HEK293 (cell line): ENCODE data around the gene ETV6.

Source experiments
- BCL11A ChIP-seq: fragments of 450-650 bp; formaldehyde crosslinking; IDR thresholded peaks from 2 replicates; pipeline ENCODE4 v1.5.1; 2016; ENCODE audit warnings: low read depth, missing biosample characterization, missing genetic modification characterization
- EGR2 ChIP-seq: fragments of 450-650 bp; formaldehyde crosslinking; IDR thresholded peaks from 2 replicates; pipeline ENCODE4 v1.5.1; 2016; ENCODE audit warnings: low read depth, missing biosample characterization, missing genetic modification characterization
- FEZF1 ChIP-seq: fragments of 450-650 bp; formaldehyde crosslinking; IDR thresholded peaks from 2 replicates; pipeline ENCODE4 v1.5.1; 2016; ENCODE audit warnings: missing biosample characterization, missing genetic modification characterization
- IKZF3 ChIP-seq: fragments of 450-650 bp; IDR thresholded peaks from 2 replicates; pipeline ENCODE4 v1.5.0; 2018; ENCODE audit warnings: missing biosample characterization, mild to moderate bottlenecking, missing genetic modification characterization, moderate library complexity
- KLF1 ChIP-seq: fragments of 450-650 bp; formaldehyde crosslinking; IDR thresholded peaks from 2 replicates; pipeline ENCODE4 v1.5.1; 2016; ENCODE audit warnings: missing biosample characterization, missing genetic modification characterization
- PRDM6 ChIP-seq: fragments of 450-650 bp; formaldehyde crosslinking; IDR thresholded peaks from 2 replicates; pipeline ENCODE4 v1.5.1; 2017; ENCODE audit warnings: missing biosample characterization, missing genetic modification characterization
- TCF7L2 ChIP-seq: IDR thresholded peaks from 2 replicates; pipeline ENCODE4 v1.6.1; 2011; ENCODE audit warnings: low read depth, mild to moderate bottlenecking, inconsistent platforms, low read length, moderate library complexity, borderline replicate concordance
- TRIM28 ChIP-seq: IDR thresholded peaks from 2 replicates; pipeline ENCODE4 v1.6.1; 2011; ENCODE audit warnings: low read length, control low read depth, borderline replicate concordance
- WT1 ChIP-seq: fragments of 450-650 bp; formaldehyde crosslinking; IDR thresholded peaks from 2 replicates; pipeline ENCODE4 v1.5.1; 2016; ENCODE audit warnings: missing biosample characterization, missing genetic modification characterization
- ZBTB17 ChIP-seq: fragments of 450-650 bp; formaldehyde crosslinking; IDR thresholded peaks from 2 replicates; pipeline ENCODE4 v1.5.1; 2016; ENCODE audit warnings: missing biosample characterization, missing genetic modification characterization
- ZBTB6 ChIP-seq: fragments of 450-650 bp; formaldehyde crosslinking; IDR thresholded peaks from 2 replicates; pipeline ENCODE4 v1.5.1; 2017; ENCODE audit warnings: missing biosample characterization, missing genetic modification characterization
- ZBTB8A ChIP-seq: fragments of 450-650 bp; formaldehyde crosslinking; IDR thresholded peaks from 2 replicates; pipeline ENCODE4 v1.5.1; 2016; ENCODE audit warnings: missing biosample characterization, missing genetic modification characterization
- ZEB2 ChIP-seq: fragments of 450-650 bp; formaldehyde crosslinking; IDR thresholded peaks from 2 replicates; pipeline ENCODE4 v1.5.1; 2016; ENCODE audit warnings: missing biosample characterization, missing genetic modification characterization
- ZNF132 ChIP-seq: fragments of 450-650 bp; formaldehyde crosslinking; IDR thresholded peaks from 2 replicates; pipeline ENCODE4 v1.5.1; 2017; ENCODE audit warnings: missing biosample characterization, missing genetic modification characterization, borderline replicate concordance
- ZNF169 ChIP-seq: fragments of 450-650 bp; formaldehyde crosslinking; IDR thresholded peaks from 2 replicates; pipeline ENCODE4 v1.5.1; 2016; ENCODE audit warnings: missing biosample characterization, missing genetic modification characterization
- ZNF266 ChIP-seq: fragments of 450-650 bp; formaldehyde crosslinking; IDR thresholded peaks from 2 replicates; pipeline ENCODE4 v1.5.1; 2016; ENCODE audit warnings: missing biosample characterization, missing genetic modification characterization, low read depth
- ZNF274 ChIP-seq, 2 experiments: fragments of 200-500 bp in 1 of 2; fragments of 450-650 bp in 1 of 2; sonication (Bioruptor generic) in 1 of 2; formaldehyde crosslinking in 1 of 2; IDR thresholded peaks; 2 replicates each; pipeline versions ENCODE4 v1.5.1 to v1.6.1; 2014 to 2016; ENCODE audit warnings: borderline replicate concordance in 1 of 2, inconsistent platforms in 1 of 2, low read length in 1 of 2, missing biosample characterization in 1 of 2, missing genetic modification characterization in 1 of 2
- ZNF354C ChIP-seq: fragments of 450-650 bp; formaldehyde crosslinking; IDR thresholded peaks from 2 replicates; pipeline ENCODE4 v1.5.1; 2016; ENCODE audit warnings: missing biosample characterization, missing genetic modification characterization, low read depth, borderline replicate concordance
- ZNF404 ChIP-seq: fragments of 450-650 bp; formaldehyde crosslinking; IDR thresholded peaks from 2 replicates; pipeline ENCODE4 v1.5.1; 2017; ENCODE audit warnings: missing biosample characterization, missing genetic modification characterization
- ZNF501 ChIP-seq: fragments of 450-650 bp; formaldehyde crosslinking; IDR thresholded peaks from 2 replicates; pipeline ENCODE4 v1.5.1; 2016; ENCODE audit warnings: missing biosample characterization, missing genetic modification characterization
- ZNF529 ChIP-seq: fragments of 450-650 bp; formaldehyde crosslinking; IDR thresholded peaks from 2 replicates; pipeline ENCODE4 v1.5.1; 2017; ENCODE audit warnings: missing genetic modification characterization, missing biosample characterization; ENCODE audit not compliant: insufficient replicate concordance
- ZNF571 ChIP-seq: fragments of 450-650 bp; formaldehyde crosslinking; IDR thresholded peaks from 2 replicates; pipeline ENCODE4 v1.5.0; 2017; ENCODE audit warnings: missing biosample characterization, missing genetic modification characterization
- ZNF624 ChIP-seq: fragments of 450-650 bp; formaldehyde crosslinking; IDR thresholded peaks from 2 replicates; pipeline ENCODE4 v1.5.1; 2017; ENCODE audit warnings: missing biosample characterization, missing genetic modification characterization
- ZNF626 ChIP-seq: fragments of 450-650 bp; sonication (Bioruptor Pico); formaldehyde crosslinking; IDR thresholded peaks from 2 replicates; pipeline ENCODE4 v1.5.1; 2018; ENCODE audit warnings: missing biosample characterization, missing genetic modification characterization, inconsistent platforms
- ZNF677 ChIP-seq: fragments of 450-650 bp; IDR thresholded peaks from 2 replicates; pipeline ENCODE4 v1.5.0; 2018; ENCODE audit warnings: missing biosample characterization, mild to moderate bottlenecking, missing genetic modification characterization, moderate library complexity
- ZNF776 ChIP-seq: fragments of 450-650 bp; formaldehyde crosslinking; IDR thresholded peaks from 2 replicates; pipeline ENCODE4 v1.5.0; 2017; ENCODE audit warnings: missing biosample characterization, missing genetic modification characterization, borderline replicate concordance
- TF ChIP-seq, protein P1 (sequence below): fragments of 450-650 bp; formaldehyde crosslinking; IDR thresholded peaks from 2 replicates; pipeline ENCODE4 v1.5.1; 2016; ENCODE audit warnings: missing biosample characterization, missing genetic modification characterization
- TF ChIP-seq, protein P2 (sequence below): fragments of 450-650 bp; formaldehyde crosslinking; IDR thresholded peaks from 2 replicates; pipeline ENCODE4 v1.5.1; 2016; ENCODE audit warnings: missing biosample characterization, missing genetic modification characterization
- TF ChIP-seq, protein P3 (sequence below): fragments of 450-650 bp; formaldehyde crosslinking; IDR thresholded peaks from 2 replicates; pipeline ENCODE4 v1.5.1; 2016; ENCODE audit warnings: missing biosample characterization, missing genetic modification characterization
- TF ChIP-seq, protein P4 (sequence below): fragments of 450-650 bp; formaldehyde crosslinking; IDR thresholded peaks from 2 replicates; pipeline ENCODE4 v1.5.1; 2017; ENCODE audit warnings: missing biosample characterization, missing genetic modification characterization
- TF ChIP-seq, protein P5 (sequence below): fragments of 450-650 bp; formaldehyde crosslinking; IDR thresholded peaks from 2 replicates; pipeline ENCODE4 v1.5.1; 2016; ENCODE audit warnings: missing biosample characterization, missing genetic modification characterization

Gene ETV6

GRCh38 chr12:11686120-11686519 is 36.6 kb downstream of the ETV6 start (continued):
- TF ChIP-seq, protein P1, sequence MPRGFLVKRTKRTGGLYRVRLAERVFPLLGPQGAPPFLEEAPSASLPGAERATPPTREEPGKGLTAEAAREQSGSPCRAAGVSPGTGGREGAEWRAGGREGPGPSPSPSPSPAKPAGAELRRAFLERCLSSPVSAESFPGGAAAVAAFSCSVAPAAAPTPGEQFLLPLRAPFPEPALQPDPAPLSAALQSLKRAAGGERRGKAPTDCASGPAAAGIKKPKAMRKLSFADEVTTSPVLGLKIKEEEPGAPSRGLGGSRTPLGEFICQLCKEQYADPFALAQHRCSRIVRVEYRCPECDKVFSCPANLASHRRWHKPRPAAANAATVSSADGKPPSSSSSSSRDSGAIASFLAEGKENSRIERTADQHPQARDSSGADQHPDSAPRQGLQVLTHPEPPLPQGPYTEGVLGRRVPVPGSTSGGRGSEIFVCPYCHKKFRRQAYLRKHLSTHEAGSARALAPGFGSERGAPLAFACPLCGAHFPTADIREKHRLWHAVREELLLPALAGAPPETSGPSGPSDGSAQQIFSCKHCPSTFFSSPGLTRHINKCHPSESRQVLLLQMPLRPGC (tag by site-specific recombination) = no peak
- TF ChIP-seq ZNF169 (tag by site-specific recombination) = no peak
- TF ChIP-seq ZNF501 (tag by site-specific recombination) = no peak
- TF ChIP-seq ZEB2 (tag by site-specific recombination) = no peak
- no peak for TF ChIP-seq ZNF529
- TF ChIP-seq ZNF404 (tag by site-specific recombination) = no peak
- TF ChIP-seq ZNF571 (tag by site-specific recombination) = no peak
- TF ChIP-seq BCL11A (tag by site-specific recombination) = no peak
- TF ChIP-seq ZBTB6 (tag by site-specific recombination) = no peak
- TF ChIP-seq, protein P2, sequence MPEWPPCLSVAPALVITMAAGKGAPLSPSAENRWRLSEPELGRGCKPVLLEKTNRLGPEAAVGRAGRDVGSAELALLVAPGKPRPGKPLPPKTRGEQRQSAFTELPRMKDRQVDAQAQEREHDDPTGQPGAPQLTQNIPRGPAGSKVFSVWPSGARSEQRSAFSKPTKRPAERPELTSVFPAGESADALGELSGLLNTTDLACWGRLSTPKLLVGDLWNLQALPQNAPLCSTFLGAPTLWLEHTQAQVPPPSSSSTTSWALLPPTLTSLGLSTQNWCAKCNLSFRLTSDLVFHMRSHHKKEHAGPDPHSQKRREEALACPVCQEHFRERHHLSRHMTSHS (tag by site-specific recombination) = no peak
- TF ChIP-seq KLF1 (tag by site-specific recombination) = no peak
- no peak for TF ChIP-seq ZNF266 (tag by site-specific recombination)
- TF ChIP-seq FEZF1 (tag by site-specific recombination) = 0 out of 2 replicates have a peak, but pooled peaks have one; percentile 25
- TF ChIP-seq ZNF132 (tag by site-specific recombination) = no peak
- no peak for TF ChIP-seq ZBTB8A (tag by site-specific recombination)
- TF ChIP-seq ZNF354C (tag by site-specific recombination) = no peak
- peak; percentile 64; the same call in 1 of the 2 replicates for TF ChIP-seq TCF7L2
- TF ChIP-seq TRIM28 = no peak
- no peak for TF ChIP-seq IKZF3 (tag by site-specific recombination)
- TF ChIP-seq ZNF776 (tag by site-specific recombination) = no peak
- TF ChIP-seq, protein P3, sequence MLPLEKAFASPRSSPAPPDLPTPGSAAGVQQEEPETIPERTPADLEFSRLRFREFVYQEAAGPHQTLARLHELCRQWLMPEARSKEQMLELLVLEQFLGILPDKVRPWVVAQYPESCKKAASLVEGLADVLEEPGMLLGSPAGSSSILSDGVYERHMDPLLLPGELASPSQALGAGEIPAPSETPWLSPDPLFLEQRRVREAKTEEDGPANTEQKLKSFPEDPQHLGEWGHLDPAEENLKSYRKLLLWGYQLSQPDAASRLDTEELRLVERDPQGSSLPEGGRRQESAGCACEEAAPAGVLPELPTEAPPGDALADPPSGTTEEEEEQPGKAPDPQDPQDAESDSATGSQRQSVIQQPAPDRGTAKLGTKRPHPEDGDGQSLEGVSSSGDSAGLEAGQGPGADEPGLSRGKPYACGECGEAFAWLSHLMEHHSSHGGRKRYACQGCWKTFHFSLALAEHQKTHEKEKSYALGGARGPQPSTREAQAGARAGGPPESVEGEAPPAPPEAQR (tag by site-specific recombination) = no peak
- no peak for TF ChIP-seq EGR2 (tag by site-specific recombination)
- TF ChIP-seq, protein P4, sequence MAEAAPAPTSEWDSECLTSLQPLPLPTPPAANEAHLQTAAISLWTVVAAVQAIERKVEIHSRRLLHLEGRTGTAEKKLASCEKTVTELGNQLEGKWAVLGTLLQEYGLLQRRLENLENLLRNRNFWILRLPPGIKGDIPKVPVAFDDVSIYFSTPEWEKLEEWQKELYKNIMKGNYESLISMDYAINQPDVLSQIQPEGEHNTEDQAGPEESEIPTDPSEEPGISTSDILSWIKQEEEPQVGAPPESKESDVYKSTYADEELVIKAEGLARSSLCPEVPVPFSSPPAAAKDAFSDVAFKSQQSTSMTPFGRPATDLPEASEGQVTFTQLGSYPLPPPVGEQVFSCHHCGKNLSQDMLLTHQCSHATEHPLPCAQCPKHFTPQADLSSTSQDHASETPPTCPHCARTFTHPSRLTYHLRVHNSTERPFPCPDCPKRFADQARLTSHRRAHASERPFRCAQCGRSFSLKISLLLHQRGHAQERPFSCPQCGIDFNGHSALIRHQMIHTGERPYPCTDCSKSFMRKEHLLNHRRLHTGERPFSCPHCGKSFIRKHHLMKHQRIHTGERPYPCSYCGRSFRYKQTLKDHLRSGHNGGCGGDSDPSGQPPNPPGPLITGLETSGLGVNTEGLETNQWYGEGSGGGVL (tag by site-specific recombination) = no peak
- TF ChIP-seq ZNF677 (tag by site-specific recombination) = no peak
- TF ChIP-seq PRDM6 (tag by site-specific recombination) = 0 out of 2 replicates have a peak, but pooled peaks have one; percentile 15
- no peak for TF ChIP-seq ZBTB17 (tag by site-specific recombination)
- TF ChIP-seq, protein P5, sequence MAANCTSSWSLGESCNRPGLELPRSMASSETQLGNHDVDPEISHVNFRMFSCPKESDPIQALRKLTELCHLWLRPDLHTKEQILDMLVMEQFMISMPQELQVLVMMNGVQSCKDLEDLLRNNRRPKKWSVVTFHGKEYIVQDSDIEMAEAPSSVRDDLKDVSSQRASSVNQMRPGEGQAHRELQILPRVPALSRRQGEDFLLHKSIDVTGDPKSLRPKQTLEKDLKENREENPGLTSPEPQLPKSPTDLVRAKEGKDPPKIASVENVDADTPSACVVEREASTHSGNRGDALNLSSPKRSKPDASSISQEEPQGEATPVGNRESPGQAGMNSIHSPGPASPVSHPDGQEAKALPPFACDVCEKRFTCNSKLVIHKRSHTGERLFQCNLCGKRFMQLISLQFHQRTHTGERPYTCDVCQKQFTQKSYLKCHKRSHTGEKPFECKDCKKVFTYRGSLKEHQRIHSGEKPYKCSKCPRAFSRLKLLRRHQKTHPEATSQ (tag by site-specific recombination) = no peak
- TF ChIP-seq WT1 (tag by site-specific recombination) = no peak
- TF ChIP-seq ZNF624 (tag by site-specific recombination) = no peak
- no peak for TF ChIP-seq ZNF626 (tag by site-specific recombination)
- no peak for TF ChIP-seq ZNF274 (IDR thresholded peaks at IDR 0.05; ENCODE audit: low read length)
- no peak for TF ChIP-seq ZNF274 (tag by site-specific recombination; IDR thresholded peaks at IDR 0.05; ENCODE audit: borderline replicate concordance)
